HG03354 (cell line): ENCODE results near the gene EYS.
"Not testable (repeated sequence)": the region's sequence is repeated elsewhere in the genome, so short reads cannot be mapped to it uniquely, and the experiment has no call there.

ENCODE experiments used
- ATAC-seq: cut with Tn5 transposase; IDR thresholded peaks from one replicate; pipeline ENCODE4 v1.9.1; 2021; ENCODE audit warnings: mild to moderate bottlenecking; ENCODE audit not compliant: unreplicated experiment, poor library complexity, severe bottlenecking

The EYS gene

GRCh38 chr6:63926950-63927927 is 1779.8 kb downstream of the EYS start:
- ATAC-seq, result no peak

GRCh38 chr6:63926258-63926780 is 1780.7 kb downstream of the EYS start:
- no peak for ATAC-seq

- peak; percentile 84 for ATAC-seq
Observed at GRCh38 chr6:63923139-63923739, 1783.8 kb downstream of the EYS start.

GRCh38 chr6:63919556-63920110 is 1787.4 kb downstream of the EYS start:
- no peak for ATAC-seq

- no peak for ATAC-seq
Observed at GRCh38 chr6:63912887-63913286, 1794.1 kb downstream of the EYS start.

- ATAC-seq, result no peak
Observed at GRCh38 chr6:63910863-63911551, 1796.0 kb downstream of the EYS start.

GRCh38 chr6:63904650-63905248 is 1802.3 kb downstream of the EYS start:
- no peak for ATAC-seq

GRCh38 chr6:63899550-63899949 is 1807.5 kb downstream of the EYS start:
- ATAC-seq, result no peak

GRCh38 chr6:63897952-63898351 is 1809.1 kb downstream of the EYS start:
- ATAC-seq, result no peak

- ATAC-seq, result no peak
Observed at GRCh38 chr6:63897459-63897858, 1809.6 kb downstream of the EYS start.

- no peak for ATAC-seq
Observed at GRCh38 chr6:63888416-63888815, 1818.6 kb downstream of the EYS start.

GRCh38 chr6:63887804-63888203 is 1819.2 kb downstream of the EYS start:
- not testable (repeated sequence) for ATAC-seq

GRCh38 chr6:63887002-63887751 is 1819.8 kb downstream of the EYS start:
- ATAC-seq, result peak; percentile 55

GRCh38 chr6:63886341-63886740 is 1820.7 kb downstream of the EYS start:
- ATAC-seq, result no peak

GRCh38 chr6:63883597-63883996 is 1823.4 kb downstream of the EYS start:
- peak; percentile 48 for ATAC-seq

- ATAC-seq, result no peak
Observed at GRCh38 chr6:63882208-63882607, 1824.8 kb downstream of the EYS start.

GRCh38 chr6:63881791-63882190 is 1825.2 kb downstream of the EYS start:
- no peak for ATAC-seq

- ATAC-seq, result no peak
Observed at GRCh38 chr6:63872233-63872632, 1834.8 kb downstream of the EYS start.

- ATAC-seq, result no peak
Observed at GRCh38 chr6:63868351-63868750, 1838.7 kb downstream of the EYS start.
